HepG2 (cell line): ENCODE measurements around the gene TBC1D14. TPM values are rescaled to one million over a fixed set of nuclear protein-coding genes. Genes with fewer than 3 reads are reported as not detected.

Experiments
- GABPA ChIP-seq, 2 experiments: IDR thresholded peaks; 2 replicates each; pipeline ENCODE4 v1.6.1; 2011 to 2016; ENCODE audit warnings: low read depth in 2 of 2, low read length in 1 of 2, missing biosample characterization in 1 of 2, missing genetic modification characterization in 1 of 2
- HNRNPK ChIP-seq: fragments of 200-400 bp; formaldehyde crosslinking; IDR thresholded peaks from 2 replicates; pipeline ENCODE4 v1.6.1; 2018; ENCODE audit warnings: low read length, low read depth, moderate library complexity, mild to moderate bottlenecking; ENCODE audit not compliant: poor library complexity, severe bottlenecking
- KDM1A ChIP-seq: IDR thresholded peaks from 2 replicates; pipeline ENCODE4 v1.6.1; 2016; ENCODE audit warnings: missing compliant biosample characterization
- KDM4B ChIP-seq: sonication (generic); formaldehyde crosslinking; IDR thresholded peaks from 2 replicates; pipeline ENCODE4 v1.4.0; 2020; ENCODE audit warnings: missing genetic modification reagents
- KLF12 ChIP-seq: sonication (generic); formaldehyde crosslinking; IDR thresholded peaks from 2 replicates; pipeline ENCODE4 v1.4.0; 2020; ENCODE audit warnings: missing genetic modification reagents, borderline replicate concordance
- KLF15 ChIP-seq: sonication (generic); formaldehyde crosslinking; IDR thresholded peaks from 2 replicates; pipeline ENCODE4 v1.8.1; 2023; ENCODE audit warnings: borderline replicate concordance, mild to moderate bottlenecking, inconsistent platforms, missing genetic modification reagents, mixed read lengths
- MAFF ChIP-seq: IDR thresholded peaks from 2 replicates; pipeline ENCODE4 v1.6.1; 2011; ENCODE audit warnings: low read depth, low read length, improper control_type of control experiment
- NFYC ChIP-seq: IDR thresholded peaks from 2 replicates; pipeline ENCODE4 v1.6.1; 2016; ENCODE audit warnings: missing genetic modification reagents, missing compliant biosample characterization
- PATZ1 ChIP-seq: sonication (generic); formaldehyde crosslinking; IDR thresholded peaks from 2 replicates; pipeline ENCODE4 v1.4.0; 2020; ENCODE audit warnings: missing genetic modification reagents
- RFXAP ChIP-seq: sonication (generic); formaldehyde crosslinking; IDR thresholded peaks from 2 replicates; pipeline ENCODE4 v1.4.0; 2020; ENCODE audit warnings: missing genetic modification reagents, borderline replicate concordance
- ZEB1 ChIP-seq: IDR thresholded peaks from 2 replicates; pipeline ENCODE4 v1.6.1; 2012; ENCODE audit warnings: mild to moderate bottlenecking, low read depth, inconsistent platforms; ENCODE audit not compliant: insufficient replicate concordance
- ZKSCAN5 ChIP-seq: sonication (generic); formaldehyde crosslinking; IDR thresholded peaks from 2 replicates; pipeline ENCODE4 v1.5.1; 2020; ENCODE audit warnings: mild to moderate bottlenecking, missing genetic modification reagents
- ZNF263 ChIP-seq: sonication (generic); formaldehyde crosslinking; IDR thresholded peaks from 2 replicates; pipeline ENCODE4 v1.4.0; 2020; ENCODE audit warnings: missing genetic modification reagents
- polyA plus RNA-seq, 8 experiments: library from polyadenylated mRNA; depleted of rRNA in 3 of 8; stranded (reverse) in 7 of 8; unstranded in 1 of 8; fragments of >200 nt; fragmentation: Illumina TruSeq in 4 of 8; extraction: Trizol in 4 of 8; gene quantifications; 2 replicates each; pipeline versions ENCODE4 v1.2.1 to v1.2.3, GENCODE V29; 2011 to 2016; ENCODE audit warnings: low read depth in 4 of 8, missing spikeins in 1 of 8, mixed read lengths in 1 of 8; ENCODE audit not compliant: insufficient read depth in 1 of 8
- total RNA-seq, 5 experiments: library from RNA; depleted of rRNA; stranded (reverse); fragments of >200 nt; fragmentation: Illumina TruSeq; extraction: Trizol; gene quantifications; 2 replicates each; pipeline ENCODE4 v1.2.3, GENCODE V29; 2016; ENCODE audit warnings: low read depth in 1 of 5
- TF ChIP-seq, protein P1 (sequence below): sonication (generic); formaldehyde crosslinking; IDR thresholded peaks from 2 replicates; pipeline ENCODE4 v1.4.0; 2020; ENCODE audit warnings: missing genetic modification reagents, borderline replicate concordance
- TF ChIP-seq, protein P2 (sequence below): sonication (generic); formaldehyde crosslinking; conservative IDR thresholded peaks from 2 replicates; pipeline ENCODE4 v1.8.0; 2022; ENCODE audit warnings: mild to moderate bottlenecking, moderate library complexity, missing genetic modification reagents
- TF ChIP-seq, protein P3 (sequence below): sonication (generic); formaldehyde crosslinking; IDR thresholded peaks from 2 replicates; pipeline ENCODE4 v1.8.0; 2022; ENCODE audit warnings: missing genetic modification reagents, low read depth, mild to moderate bottlenecking, borderline replicate concordance
- TF ChIP-seq, protein P4 (sequence below): sonication (generic); formaldehyde crosslinking; IDR thresholded peaks from 2 replicates; pipeline ENCODE4 v1.5.0; 2020; ENCODE audit warnings: mild to moderate bottlenecking, missing genetic modification reagents, borderline replicate concordance

The TBC1D14 gene
- total and polyA plus RNA-seq, 2 of the 13 experiments (the other 11 are each of a cell fraction or from before 2014, with no cell fraction given) = 29.5 to 46.5 TPM

DNA sequence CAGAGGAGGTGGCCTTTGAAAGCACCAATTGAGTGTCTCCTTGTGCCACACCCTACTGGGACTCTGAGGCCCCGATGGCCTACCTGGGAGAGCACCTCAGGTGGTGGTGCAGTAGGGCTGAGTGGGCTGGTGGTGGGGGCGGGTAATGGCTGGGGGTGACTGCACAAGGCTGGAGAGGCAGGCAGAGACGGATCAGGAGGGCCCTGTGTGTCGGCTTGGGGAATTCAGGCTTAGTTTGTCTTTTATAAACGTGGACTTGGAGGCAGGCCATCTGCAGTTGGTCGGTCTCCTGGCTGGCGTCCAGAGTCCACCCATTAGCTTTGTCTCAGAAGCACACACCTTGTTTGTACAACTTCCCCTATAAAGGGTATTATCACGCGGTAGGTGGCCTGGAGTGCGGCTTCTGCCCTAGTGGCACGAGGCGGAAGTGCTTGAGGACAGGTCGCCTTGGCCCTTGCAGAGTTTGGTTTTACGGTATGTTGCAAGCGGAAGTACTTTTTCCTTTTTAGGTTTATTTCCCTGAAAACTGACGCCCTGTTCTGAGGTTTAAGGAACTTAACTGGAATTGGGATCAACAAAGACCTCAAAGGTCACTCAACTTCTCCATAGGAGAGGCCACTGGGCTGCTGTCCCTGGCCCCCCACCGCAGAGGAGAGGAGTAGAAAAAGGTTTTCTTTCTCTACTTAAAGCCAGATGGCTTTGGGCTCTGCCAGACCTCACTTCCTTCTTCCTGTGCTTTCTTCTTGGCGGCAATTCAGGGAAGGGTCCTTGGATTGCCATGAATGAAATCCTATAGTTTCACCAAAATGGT is 8.0 kb downstream of the TBC1D14 start (continued):
- TF ChIP-seq, protein P1, sequence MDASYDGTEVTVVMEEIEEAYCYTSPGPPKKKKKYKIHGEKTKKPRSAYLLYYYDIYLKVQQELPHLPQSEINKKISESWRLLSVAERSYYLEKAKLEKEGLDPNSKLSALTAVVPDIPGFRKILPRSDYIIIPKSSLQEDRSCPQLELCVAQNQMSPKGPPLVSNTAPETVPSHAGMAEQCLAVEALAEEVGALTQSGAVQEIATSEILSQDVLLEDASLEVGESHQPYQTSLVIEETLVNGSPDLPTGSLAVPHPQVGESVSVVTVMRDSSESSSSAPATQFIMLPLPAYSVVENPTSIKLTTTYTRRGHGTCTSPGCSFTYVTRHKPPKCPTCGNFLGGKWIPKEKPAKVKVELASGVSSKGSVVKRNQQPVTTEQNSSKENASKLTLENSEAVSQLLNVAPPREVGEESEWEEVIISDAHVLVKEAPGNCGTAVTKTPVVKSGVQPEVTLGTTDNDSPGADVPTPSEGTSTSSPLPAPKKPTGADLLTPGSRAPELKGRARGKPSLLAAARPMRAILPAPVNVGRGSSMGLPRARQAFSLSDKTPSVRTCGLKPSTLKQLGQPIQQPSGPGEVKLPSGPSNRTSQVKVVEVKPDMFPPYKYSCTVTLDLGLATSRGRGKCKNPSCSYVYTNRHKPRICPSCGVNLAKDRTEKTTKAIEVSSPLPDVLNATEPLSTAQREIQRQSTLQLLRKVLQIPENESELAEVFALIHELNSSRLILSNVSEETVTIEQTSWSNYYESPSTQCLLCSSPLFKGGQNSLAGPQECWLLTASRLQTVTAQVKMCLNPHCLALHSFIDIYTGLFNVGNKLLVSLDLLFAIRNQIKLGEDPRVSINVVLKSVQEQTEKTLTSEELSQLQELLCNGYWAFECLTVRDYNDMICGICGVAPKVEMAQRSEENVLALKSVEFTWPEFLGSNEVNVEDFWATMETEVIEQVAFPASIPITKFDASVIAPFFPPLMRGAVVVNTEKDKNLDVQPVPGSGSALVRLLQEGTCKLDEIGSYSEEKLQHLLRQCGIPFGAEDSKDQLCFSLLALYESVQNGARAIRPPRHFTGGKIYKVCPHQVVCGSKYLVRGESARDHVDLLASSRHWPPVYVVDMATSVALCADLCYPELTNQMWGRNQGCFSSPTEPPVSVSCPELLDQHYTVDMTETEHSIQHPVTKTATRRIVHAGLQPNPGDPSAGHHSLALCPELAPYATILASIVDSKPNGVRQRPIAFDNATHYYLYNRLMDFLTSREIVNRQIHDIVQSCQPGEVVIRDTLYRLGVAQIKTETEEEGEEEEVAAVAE = peak; percentile 70; the same call in 1 of the 2 replicates
- TF ChIP-seq KDM4B (CRISPR knock-in tag) = peak; percentile 70
- TF ChIP-seq KLF12 (CRISPR knock-in tag) = peak; percentile 83
- 0 out of 2 replicates have a peak, but pooled peaks have one; percentile 32 for TF ChIP-seq NFYC (CRISPR knock-in tag)
- TF ChIP-seq PATZ1 (CRISPR knock-in tag) = peak; percentile 78
- TF ChIP-seq, protein P2, sequence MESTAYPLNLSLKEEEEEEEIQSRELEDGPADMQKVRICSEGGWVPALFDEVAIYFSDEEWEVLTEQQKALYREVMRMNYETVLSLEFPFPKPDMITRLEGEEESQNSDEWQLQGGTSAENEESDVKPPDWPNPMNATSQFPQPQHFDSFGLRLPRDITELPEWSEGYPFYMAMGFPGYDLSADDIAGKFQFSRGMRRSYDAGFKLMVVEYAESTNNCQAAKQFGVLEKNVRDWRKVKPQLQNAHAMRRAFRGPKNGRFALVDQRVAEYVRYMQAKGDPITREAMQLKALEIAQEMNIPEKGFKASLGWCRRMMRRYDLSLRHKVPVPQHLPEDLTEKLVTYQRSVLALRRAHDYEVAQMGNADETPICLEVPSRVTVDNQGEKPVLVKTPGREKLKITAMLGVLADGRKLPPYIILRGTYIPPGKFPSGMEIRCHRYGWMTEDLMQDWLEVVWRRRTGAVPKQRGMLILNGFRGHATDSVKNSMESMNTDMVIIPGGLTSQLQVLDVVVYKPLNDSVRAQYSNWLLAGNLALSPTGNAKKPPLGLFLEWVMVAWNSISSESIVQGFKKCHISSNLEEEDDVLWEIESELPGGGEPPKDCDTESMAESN (CRISPR knock-in tag) = peak; percentile 66; the same call in 1 of the 2 replicates
- no peak for TF ChIP-seq HNRNPK
- no peak for TF ChIP-seq GABPA (IDR thresholded peaks at IDR 0.05; ENCODE audit: low read depth, low read length)
- peak; percentile 82 for TF ChIP-seq GABPA (CRISPR knock-in tag; IDR thresholded peaks at IDR 0.05; ENCODE audit: low read depth)
- TF ChIP-seq ZNF263 (CRISPR knock-in tag) = peak; percentile 57; the same call in 1 of the 2 replicates
- TF ChIP-seq, protein P3, sequence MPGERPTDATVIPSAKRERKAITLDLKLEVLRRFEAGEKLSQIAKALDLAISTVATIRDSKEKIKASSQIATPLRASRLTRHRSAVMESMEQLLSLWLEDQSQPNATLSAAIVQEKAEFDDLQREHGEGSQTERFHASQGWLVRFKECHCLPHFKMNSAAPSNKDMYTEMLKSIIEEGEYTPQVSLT (CRISPR knock-in tag) = no peak
- no peak for TF ChIP-seq KLF15 (CRISPR knock-in tag)
- TF ChIP-seq MAFF = no peak
- TF ChIP-seq, protein P4, sequence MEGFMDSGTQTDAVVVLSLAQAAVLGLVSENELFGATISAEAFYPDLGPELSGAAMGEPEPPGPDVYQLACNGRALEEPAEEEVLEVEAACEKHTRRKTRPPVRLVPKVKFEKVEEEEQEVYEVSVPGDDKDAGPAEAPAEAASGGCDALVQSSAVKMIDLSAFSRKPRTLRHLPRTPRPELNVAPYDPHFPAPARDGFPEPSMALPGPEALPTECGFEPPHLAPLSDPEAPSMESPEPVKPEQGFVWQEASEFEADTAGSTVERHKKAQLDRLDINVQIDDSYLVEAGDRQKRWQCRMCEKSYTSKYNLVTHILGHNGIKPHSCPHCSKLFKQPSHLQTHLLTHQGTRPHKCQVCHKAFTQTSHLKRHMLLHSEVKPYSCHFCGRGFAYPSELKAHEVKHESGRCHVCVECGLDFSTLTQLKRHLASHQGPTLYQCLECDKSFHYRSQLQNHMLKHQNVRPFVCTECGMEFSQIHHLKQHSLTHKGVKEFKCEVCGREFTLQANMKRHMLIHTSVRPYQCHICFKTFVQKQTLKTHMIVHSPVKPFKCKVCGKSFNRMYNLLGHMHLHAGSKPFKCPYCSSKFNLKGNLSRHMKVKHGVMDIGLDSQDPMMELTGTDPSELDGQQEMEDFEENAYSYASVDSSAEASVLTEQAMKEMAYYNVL = peak; percentile 77; the same call in 1 of the 2 replicates
- 0 out of 2 replicates have a peak, but pooled peaks have one; percentile 44 for TF ChIP-seq KDM1A
- TF ChIP-seq RFXAP (CRISPR knock-in tag) = peak; percentile 86
- TF ChIP-seq ZKSCAN5 (CRISPR knock-in tag) = no peak
- peak; percentile 75 for TF ChIP-seq ZEB1
